PFSK-1 (cell line): ENCODE measurements around the gene SSR4.

Experiments used
- FOXP2 ChIP-seq: optimal IDR thresholded peaks from 2 replicates; pipeline ENCODE3; 2011; ENCODE audit warnings: borderline replicate concordance, control low read depth, inconsistent platforms; ENCODE audit not compliant: insufficient read depth; ENCODE audit errors: extremely low read length, extremely low read depth
- POLR2AphosphoS5 ChIP-seq: IDR thresholded peaks from 2 replicates; pipeline ENCODE4 v1.6.1; 2012; ENCODE audit warnings: low read depth, mild to moderate bottlenecking, control low read depth, low read length, moderate library complexity
- SIN3A ChIP-seq: IDR thresholded peaks from 2 replicates; pipeline ENCODE4 v1.6.1; 2012; ENCODE audit warnings: mild to moderate bottlenecking, low read length, moderate library complexity, borderline replicate concordance; ENCODE audit not compliant: insufficient read depth
- TAF1 ChIP-seq: IDR thresholded peaks from 2 replicates; pipeline ENCODE4 v1.6.1; 2012; ENCODE audit warnings: low read length, control low read depth, borderline replicate concordance; ENCODE audit not compliant: insufficient read depth
- TF ChIP-seq, protein P1 (sequence below), 2 experiments: IDR thresholded peaks; 2 replicates each; pipeline versions ENCODE4 v1.6.1 to v1.8.0; 2011 to 2012; ENCODE audit warnings: low read depth in 2 of 2, low read length in 2 of 2, control low read depth in 1 of 2, inconsistent platforms in 1 of 2, mild to moderate bottlenecking in 1 of 2, moderate library complexity in 1 of 2; ENCODE audit not compliant: insufficient read depth in 1 of 2

SSR4 gene

GRCh38 chrX:153784325-153784967 lies 10.0 kb upstream of the SSR4 start:
- no peak for TF ChIP-seq TAF1

GRCh38 chrX:153786669-153787068 lies 7.8 kb upstream of the SSR4 start:
- no peak for TF ChIP-seq POLR2AphosphoS5

DNA sequence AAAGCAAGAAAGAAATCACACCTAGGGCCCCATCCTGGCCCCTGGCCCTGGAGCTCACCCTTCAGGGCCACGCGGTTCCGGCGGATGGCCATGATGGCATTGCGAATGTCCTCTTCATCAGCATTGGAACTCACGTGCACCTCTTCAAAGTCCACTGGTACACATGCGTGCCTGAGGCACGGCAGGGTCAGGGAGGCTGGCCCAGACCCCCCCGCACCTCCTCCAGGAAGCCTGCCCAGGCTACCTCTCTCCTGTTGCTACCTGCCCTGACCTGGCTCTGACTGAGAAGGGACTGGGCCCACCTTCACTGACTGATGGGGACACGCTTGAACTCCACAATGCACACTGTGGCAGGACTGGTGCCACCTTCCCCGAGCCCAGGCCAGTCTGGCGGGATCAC lies 4.8 kb upstream of the SSR4 start:
- TF ChIP-seq POLR2AphosphoS5 (no peak), FOXP2 (no peak), TAF1 (no peak), SIN3A (no peak)
- TF ChIP-seq, protein P1, sequence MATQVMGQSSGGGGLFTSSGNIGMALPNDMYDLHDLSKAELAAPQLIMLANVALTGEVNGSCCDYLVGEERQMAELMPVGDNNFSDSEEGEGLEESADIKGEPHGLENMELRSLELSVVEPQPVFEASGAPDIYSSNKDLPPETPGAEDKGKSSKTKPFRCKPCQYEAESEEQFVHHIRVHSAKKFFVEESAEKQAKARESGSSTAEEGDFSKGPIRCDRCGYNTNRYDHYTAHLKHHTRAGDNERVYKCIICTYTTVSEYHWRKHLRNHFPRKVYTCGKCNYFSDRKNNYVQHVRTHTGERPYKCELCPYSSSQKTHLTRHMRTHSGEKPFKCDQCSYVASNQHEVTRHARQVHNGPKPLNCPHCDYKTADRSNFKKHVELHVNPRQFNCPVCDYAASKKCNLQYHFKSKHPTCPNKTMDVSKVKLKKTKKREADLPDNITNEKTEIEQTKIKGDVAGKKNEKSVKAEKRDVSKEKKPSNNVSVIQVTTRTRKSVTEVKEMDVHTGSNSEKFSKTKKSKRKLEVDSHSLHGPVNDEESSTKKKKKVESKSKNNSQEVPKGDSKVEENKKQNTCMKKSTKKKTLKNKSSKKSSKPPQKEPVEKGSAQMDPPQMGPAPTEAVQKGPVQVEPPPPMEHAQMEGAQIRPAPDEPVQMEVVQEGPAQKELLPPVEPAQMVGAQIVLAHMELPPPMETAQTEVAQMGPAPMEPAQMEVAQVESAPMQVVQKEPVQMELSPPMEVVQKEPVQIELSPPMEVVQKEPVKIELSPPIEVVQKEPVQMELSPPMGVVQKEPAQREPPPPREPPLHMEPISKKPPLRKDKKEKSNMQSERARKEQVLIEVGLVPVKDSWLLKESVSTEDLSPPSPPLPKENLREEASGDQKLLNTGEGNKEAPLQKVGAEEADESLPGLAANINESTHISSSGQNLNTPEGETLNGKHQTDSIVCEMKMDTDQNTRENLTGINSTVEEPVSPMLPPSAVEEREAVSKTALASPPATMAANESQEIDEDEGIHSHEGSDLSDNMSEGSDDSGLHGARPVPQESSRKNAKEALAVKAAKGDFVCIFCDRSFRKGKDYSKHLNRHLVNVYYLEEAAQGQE (IDR thresholded peaks at IDR 0.05; ENCODE audit: insufficient read depth in 1 of 2, low read depth in 2 of 2, low read length in 2 of 2): no peak

- TF ChIP-seq TAF1: no peak
- TF ChIP-seq, protein P1 (IDR thresholded peaks at IDR 0.05; ENCODE audit: insufficient read depth in 1 of 2, low read depth in 2 of 2, low read length in 2 of 2): no peak
- no peak for TF ChIP-seq POLR2AphosphoS5
- TF ChIP-seq FOXP2: no peak
- TF ChIP-seq SIN3A: no peak
These were observed 3.2 kb upstream of the SSR4 start for GRCh38 chrX:153791104-153791852.

- TF ChIP-seq TAF1 (no peak), POLR2AphosphoS5 (no peak), FOXP2 (no peak)
These were observed 2.1 kb upstream of the SSR4 start for GRCh38 chrX:153792368-153792767.

DNA sequence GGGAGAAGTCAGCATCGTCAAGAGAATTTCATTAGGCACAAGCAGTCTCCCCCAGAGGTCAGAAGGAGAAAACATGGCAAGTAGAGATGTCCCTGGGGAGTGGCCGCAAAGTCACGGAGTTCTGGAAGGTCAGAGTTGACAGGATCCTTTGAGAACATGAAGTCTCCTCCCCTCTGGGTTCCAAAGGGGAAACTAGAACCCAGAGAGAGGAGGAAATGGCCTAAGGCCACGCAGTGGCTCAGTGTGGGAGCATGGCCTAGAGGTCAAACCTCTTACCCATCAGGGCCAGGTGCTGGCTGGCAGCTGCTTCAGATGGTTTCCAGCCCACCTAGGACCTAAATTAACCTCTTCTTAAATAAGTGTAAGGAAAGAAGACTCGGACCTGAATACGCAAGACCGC lies 1.2 kb upstream of the SSR4 start:
- no peak for TF ChIP-seq SIN3A

GRCh38 chrX:153794897-153795816 lies 689 bp downstream of the SSR4 start:
- TF ChIP-seq SIN3A (no peak), TAF1 (no peak), FOXP2 (no peak), POLR2AphosphoS5 (no peak)
- TF ChIP-seq, protein P1 (IDR thresholded peaks at IDR 0.05; ENCODE audit: insufficient read depth in 1 of 2, low read depth in 2 of 2, low read length in 2 of 2): no peak
